ENCODE data around the gene CRACR2B. TPM values are rescaled to one million over a fixed set of nuclear protein-coding genes. Genes with fewer than 3 reads are reported as not detected.

Gene CRACR2B
- total and polyA plus RNA-seq, 3 donors from 2014 or later = 4.9 to 7.4 (median 6.5) TPM

GRCh38 chr11:816433-816779 lies 11.3 kb upstream of the CRACR2B start:
- 77 to 81% methylated on average over 11 of the region's 11 CpGs for WGBS, 2 donors
- no peak overlapping the region for H3K4me3 ChIP-seq
- no peak overlapping the region for H3K27ac ChIP-seq
- H3K4me1 ChIP-seq = peaks cover 18% of the 10 kb centered on the region
- H3K36me3 ChIP-seq (ENCODE audit: low read depth, missing control alignments) = no peaks in the 10 kb centered on the region
- H3K9me3 ChIP-seq = no peaks in the 10 kb centered on the region
- intact Hi-C loops (cut with DNase I; ENCODE audit: low total_unique reads) = no loop called here
- no peak for DNase-seq
- no peak for TF ChIP-seq CTCF (IDR thresholded peaks at IDR 0.05)
- no peak for TF ChIP-seq POLR2A (IDR thresholded peaks at IDR 0.05)
- H3K27me3 ChIP-seq = no peaks in the 10 kb centered on the region

GRCh38 chr11:818396-819128 lies 9.2 kb upstream of the CRACR2B start, which contains the start of gene PNPLA2:
TSS of gene PNPLA2 (plus strand) at chr11:818914. CDS start at chr11:819719, 805 bp downstream.
- peak within 1 kb of the TSS; percentile 97 to 98 for H3K4me3 ChIP-seq
- H3K36me3 ChIP-seq (ENCODE audit: low read depth, missing control alignments) = no peaks in the 10 kb centered on the region
- H3K4me1 ChIP-seq = peaks cover 24% of the 10 kb centered on the region
- H3K9me3 ChIP-seq = no peaks in the 10 kb centered on the region
- DNase-seq = no peak
- TF ChIP-seq CTCF (IDR thresholded peaks at IDR 0.05) = no peak
- no peak for TF ChIP-seq POLR2A (IDR thresholded peaks at IDR 0.05)
- peak within 1 kb of the TSS; percentile 92 to 94 for H3K27ac ChIP-seq
- 10 to 21% methylated on average over 7 to 19 of the region's 20 CpGs for WGBS, 2 donors
- intact Hi-C loops (cut with DNase I; ENCODE audit: low total_unique reads) = no loop called here
- no peaks in the 10 kb centered on the region for H3K27me3 ChIP-seq

- Histone ChIP-seq H3K36me3 (ENCODE audit: low read depth, missing control alignments) (no peaks in the 10 kb centered on the region), H3K4me1 (peaks cover 24% of the 10 kb centered on the region), H3K4me3 (peak overlapping the region; percentile 97 to 98), H3K27me3 (no peaks in the 10 kb centered on the region), H3K9me3 (no peaks in the 10 kb centered on the region), H3K27ac (peak overlapping the region; percentile 92 to 94)
- 0% methylated on average over 86 of the region's 96 CpGs; no CpG with 5 or more reads in 1 of the 2 donors for WGBS, 2 donors
- peak; percentile 96 for DNase-seq
- intact Hi-C loops (cut with DNase I; ENCODE audit: low total_unique reads) = no loop called here
- TF ChIP-seq CTCF (IDR thresholded peaks at IDR 0.05) (peak in 1 of 3 experiments; percentile 20), POLR2A (IDR thresholded peaks at IDR 0.05) (no peak)
Observed at GRCh38 chr11:819129-819931, 8.4 kb upstream of the CRACR2B start.

- no peaks in the 10 kb centered on the region for H3K36me3 ChIP-seq (ENCODE audit: low read depth, missing control alignments)
- H3K27ac ChIP-seq = peak overlapping the region; percentile 92 to 94
- WGBS, 2 donors = 0 to 1% methylated on average over 1 to 47 of the region's 47 CpGs
- no peaks in the 10 kb centered on the region for H3K9me3 ChIP-seq
- H3K4me3 ChIP-seq = peak overlapping the region; percentile 97 to 98
- TF ChIP-seq POLR2A (IDR thresholded peaks at IDR 0.05) (no peak), CTCF (IDR thresholded peaks at IDR 0.05) (no peak)
- peaks cover 24% of the 10 kb centered on the region for H3K4me1 ChIP-seq
- intact Hi-C loops (cut with DNase I; ENCODE audit: low total_unique reads) = no loop called here
- DNase-seq = peak; percentile 94
- no peaks in the 10 kb centered on the region for H3K27me3 ChIP-seq
Observed at GRCh38 chr11:819943-820649, 7.6 kb upstream of the CRACR2B start.
